T-helper 2 cell treated with Interferon-gamma antibody and Interleukin-4, amounts not matched to agents 5 μg/mL and 100 μg/mL, for 36 hours (primary cell): ENCODE measurements around the gene ST3GAL4.

ENCODE experiments used
- DNase-seq: peaks from one replicate; pipeline ENCODE4 v3.0.0; 2021; ENCODE audit warnings: low spot score
- H3K27ac Mint-ChIP-seq: one replicate; pipeline ENCODE4 v1.8.0; 2021; ENCODE audit warnings: mild to moderate bottlenecking, mixed read lengths
- H3K27me3 Mint-ChIP-seq: one replicate; pipeline ENCODE4 v1.8.0; 2021; ENCODE audit warnings: low read depth, mixed read lengths
- H3K36me3 Mint-ChIP-seq: one replicate; pipeline ENCODE4 v1.8.0; 2021; ENCODE audit warnings: low read depth, mixed read lengths
- H3K4me1 Mint-ChIP-seq: one replicate; pipeline ENCODE4 v1.8.0; 2021; ENCODE audit warnings: low read depth, mixed read lengths
- H3K4me3 Mint-ChIP-seq: one replicate; pipeline ENCODE4 v1.8.0; 2022; ENCODE audit warnings: mild to moderate bottlenecking, moderate library complexity, mixed read lengths
- H3K9me3 Mint-ChIP-seq: one replicate; pipeline ENCODE4 v1.8.0; 2021; ENCODE audit warnings: mixed read lengths

Gene ST3GAL4

GRCh38 chr11:126398721-126399120, 43.2 kb downstream of the ST3GAL4 start:
- DNase-seq, result no peak
- H3K4me1 Mint-ChIP-seq, result peaks cover 1% of the 10 kb centered on the region
- H3K27me3 Mint-ChIP-seq, result no peaks in the 10 kb centered on the region
- H3K27ac Mint-ChIP-seq, result no peak overlapping the region
- H3K36me3 Mint-ChIP-seq, result no peaks in the 10 kb centered on the region
- H3K4me3 Mint-ChIP-seq, result no peak overlapping the region
- H3K9me3 Mint-ChIP-seq, result no peaks in the 10 kb centered on the region

DNA sequence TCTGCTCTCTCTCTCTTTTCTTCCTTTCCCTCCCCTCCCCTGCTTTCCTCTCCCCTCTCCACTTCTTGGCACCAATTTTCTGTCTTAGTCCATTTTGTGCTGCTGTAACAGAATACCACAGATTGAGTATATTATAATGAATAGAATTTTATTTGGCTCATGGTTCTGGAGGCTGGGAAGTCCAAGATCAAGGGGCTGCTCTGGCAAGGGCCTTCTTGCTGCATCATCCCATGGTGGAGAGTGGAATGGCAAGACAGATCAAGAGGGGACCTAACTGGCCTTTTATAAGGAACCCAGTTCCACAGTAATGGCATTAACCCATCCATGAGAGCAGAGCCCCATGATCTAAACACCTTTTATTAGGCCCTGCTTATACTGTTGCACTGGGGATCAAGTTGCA, 44.5 kb downstream of the ST3GAL4 start:
- DNase-seq, result no peak
- Mint-ChIP-seq H3K27ac (no peak overlapping the region), H3K36me3 (no peaks in the 10 kb centered on the region), H3K4me3 (no peak overlapping the region), H3K27me3 (no peaks in the 10 kb centered on the region), H3K9me3 (no peaks in the 10 kb centered on the region), H3K4me1 (peaks cover 1% of the 10 kb centered on the region)

DNA sequence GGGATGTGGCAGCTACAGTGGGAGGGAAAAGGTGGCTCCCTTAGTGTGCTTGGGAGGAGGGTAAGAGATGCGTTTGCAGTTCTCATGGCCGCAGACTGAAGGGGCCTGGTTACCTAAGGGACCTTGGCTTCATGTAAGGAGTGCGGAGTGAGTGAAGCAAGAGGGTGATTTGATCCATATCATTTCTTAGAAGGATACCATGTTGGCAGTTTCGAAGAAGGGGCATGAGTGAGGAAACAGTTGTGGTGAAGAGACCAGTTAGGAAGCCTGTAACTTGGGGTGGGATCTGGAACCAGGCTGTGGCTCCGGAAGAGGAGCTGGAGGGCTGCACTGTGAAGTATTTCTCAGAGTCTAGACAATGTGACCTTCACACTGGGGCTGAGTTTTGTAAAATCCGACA, 45.0 kb downstream of the ST3GAL4 start:
- Mint-ChIP-seq H3K27me3 (no peaks in the 10 kb centered on the region), H3K27ac (no peak overlapping the region), H3K4me1 (peaks cover 1% of the 10 kb centered on the region), H3K9me3 (no peaks in the 10 kb centered on the region), H3K4me3 (no peak overlapping the region), H3K36me3 (no peaks in the 10 kb centered on the region)
- DNase-seq, result no peak

- no peak for DNase-seq
- Mint-ChIP-seq H3K4me1 (no peaks in the 10 kb centered on the region), H3K27me3 (no peaks in the 10 kb centered on the region), H3K27ac (no peak overlapping the region), H3K4me3 (no peak overlapping the region), H3K36me3 (no peaks in the 10 kb centered on the region), H3K9me3 (no peaks in the 10 kb centered on the region)
Observed at GRCh38 chr11:126403022-126403581, 47.6 kb downstream of the ST3GAL4 start.

GRCh38 chr11:126403658-126404057, 48.2 kb downstream of the ST3GAL4 start:
- Mint-ChIP-seq H3K27me3 (no peaks in the 10 kb centered on the region), H3K9me3 (no peaks in the 10 kb centered on the region), H3K36me3 (no peaks in the 10 kb centered on the region), H3K27ac (no peak overlapping the region), H3K4me1 (no peaks in the 10 kb centered on the region), H3K4me3 (no peak overlapping the region)
- no peak for DNase-seq

- H3K4me1 Mint-ChIP-seq, result no peaks in the 10 kb centered on the region
- H3K27ac Mint-ChIP-seq, result no peak overlapping the region
- no peak for DNase-seq
- H3K9me3 Mint-ChIP-seq, result no peaks in the 10 kb centered on the region
- no peak overlapping the region for H3K4me3 Mint-ChIP-seq
- no peaks in the 10 kb centered on the region for H3K27me3 Mint-ChIP-seq
- peaks cover 2% of the 10 kb centered on the region for H3K36me3 Mint-ChIP-seq
Observed at GRCh38 chr11:126404367-126404766, 48.9 kb downstream of the ST3GAL4 start.

- Mint-ChIP-seq H3K36me3 (peaks cover 3% of the 10 kb centered on the region), H3K9me3 (no peaks in the 10 kb centered on the region), H3K4me1 (no peaks in the 10 kb centered on the region), H3K27ac (no peak overlapping the region), H3K4me3 (no peak overlapping the region), H3K27me3 (no peaks in the 10 kb centered on the region)
- no peak for DNase-seq
Observed at GRCh38 chr11:126405374-126405773, 49.9 kb downstream of the ST3GAL4 start.

- H3K9me3 Mint-ChIP-seq, result no peaks in the 10 kb centered on the region
- H3K27me3 Mint-ChIP-seq, result no peaks in the 10 kb centered on the region
- H3K27ac Mint-ChIP-seq, result no peak overlapping the region
- H3K36me3 Mint-ChIP-seq, result peaks cover 3% of the 10 kb centered on the region
- H3K4me1 Mint-ChIP-seq, result no peaks in the 10 kb centered on the region
- no peak for DNase-seq
- H3K4me3 Mint-ChIP-seq, result no peak overlapping the region
Observed at GRCh38 chr11:126405906-126406305, 50.4 kb downstream of the ST3GAL4 start.

- Mint-ChIP-seq H3K4me3 (no peak overlapping the region), H3K4me1 (no peaks in the 10 kb centered on the region), H3K9me3 (no peaks in the 10 kb centered on the region), H3K36me3 (peaks cover 3% of the 10 kb centered on the region), H3K27me3 (no peaks in the 10 kb centered on the region), H3K27ac (no peak overlapping the region)
- no peak for DNase-seq
Observed at GRCh38 chr11:126406368-126406767, 50.9 kb downstream of the ST3GAL4 start.

GRCh38 chr11:126407101-126407521, 51.6 kb downstream of the ST3GAL4 start:
- Mint-ChIP-seq H3K9me3 (no peaks in the 10 kb centered on the region), H3K27me3 (no peaks in the 10 kb centered on the region), H3K27ac (no peak overlapping the region), H3K4me3 (no peak overlapping the region), H3K36me3 (peaks cover 3% of the 10 kb centered on the region), H3K4me1 (no peaks in the 10 kb centered on the region)
- no peak for DNase-seq

DNA sequence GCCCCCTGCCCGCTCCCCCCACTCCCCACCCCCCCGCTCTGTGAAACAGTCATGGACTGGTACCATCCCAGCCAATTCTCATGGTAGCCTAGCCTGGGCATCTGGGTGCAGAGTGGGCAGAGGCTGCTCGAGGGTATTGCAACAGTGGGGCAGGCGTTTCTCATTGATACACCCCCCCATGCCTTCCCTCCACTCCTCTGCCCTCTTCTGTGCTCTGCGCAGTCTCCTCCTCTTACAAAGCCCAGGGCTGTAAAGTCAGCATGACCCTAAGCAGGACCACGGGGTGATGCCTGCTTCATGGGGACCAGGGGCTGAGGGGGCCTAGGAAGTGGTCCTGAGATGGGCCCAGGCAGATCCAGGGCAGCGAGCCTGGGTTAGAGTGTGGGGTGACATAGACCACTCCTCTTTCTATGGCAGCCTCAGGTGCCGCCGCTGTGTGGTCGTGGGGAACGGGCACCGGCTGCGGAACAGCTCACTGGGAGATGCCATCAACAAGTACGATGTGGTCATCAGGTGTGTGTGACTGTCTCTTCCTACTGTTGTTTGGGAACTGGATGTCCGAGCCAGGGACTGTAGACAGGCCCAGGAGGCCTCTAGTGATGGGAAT, 52.3 kb downstream of the ST3GAL4 start:
- Mint-ChIP-seq H3K4me3 (no peak overlapping the region), H3K36me3 (peaks cover 3% of the 10 kb centered on the region), H3K9me3 (no peaks in the 10 kb centered on the region), H3K27ac (no peak overlapping the region), H3K4me1 (no peaks in the 10 kb centered on the region), H3K27me3 (no peaks in the 10 kb centered on the region)
- no peak for DNase-seq

- Mint-ChIP-seq H3K4me1 (no peaks in the 10 kb centered on the region), H3K27ac (no peak overlapping the region), H3K36me3 (peaks cover 3% of the 10 kb centered on the region), H3K9me3 (no peaks in the 10 kb centered on the region), H3K4me3 (no peak overlapping the region), H3K27me3 (no peaks in the 10 kb centered on the region)
- no peak for DNase-seq
Observed at GRCh38 chr11:126408496-126408895, 53.0 kb downstream of the ST3GAL4 start.

DNA sequence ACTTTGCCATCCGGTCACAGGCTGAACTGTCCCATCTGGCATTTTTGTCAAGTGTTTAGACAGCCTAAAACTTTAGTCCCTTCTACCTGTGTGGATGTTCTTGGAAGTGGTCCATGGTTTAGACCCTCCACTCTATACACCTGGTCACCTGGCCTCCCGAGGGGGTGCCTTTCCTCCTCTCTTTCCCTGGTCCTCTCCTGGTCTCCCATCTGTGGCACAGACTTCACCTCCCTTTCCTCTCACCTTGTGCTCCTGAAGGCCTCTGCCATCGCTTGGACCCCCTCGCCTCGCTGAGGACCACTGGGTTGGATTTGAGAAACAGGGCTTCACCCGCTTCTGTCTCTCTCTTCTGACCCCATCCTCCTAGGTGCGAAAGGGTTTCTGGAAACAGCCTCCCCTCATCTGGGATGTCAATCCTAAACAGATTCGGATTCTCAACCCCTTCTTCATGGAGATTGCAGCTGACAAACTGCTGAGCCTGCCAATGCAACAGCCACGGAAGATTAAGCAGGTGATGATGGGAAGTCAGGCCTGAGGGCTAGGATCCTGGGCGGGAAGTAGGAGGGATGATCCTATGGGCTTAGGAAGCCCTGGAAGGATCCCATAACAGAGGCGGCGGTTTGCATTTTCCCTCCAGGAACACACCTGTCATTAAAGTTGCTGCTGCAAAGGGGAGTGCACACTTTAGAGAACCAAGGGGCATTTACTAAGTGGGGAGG, 53.6 kb downstream of the ST3GAL4 start:
- peaks cover 3% of the 10 kb centered on the region for H3K36me3 Mint-ChIP-seq
- H3K4me1 Mint-ChIP-seq, result no peaks in the 10 kb centered on the region
- H3K4me3 Mint-ChIP-seq, result no peak overlapping the region
- DNase-seq, result no peak
- no peaks in the 10 kb centered on the region for H3K9me3 Mint-ChIP-seq
- H3K27ac Mint-ChIP-seq, result no peak overlapping the region
- H3K27me3 Mint-ChIP-seq, result no peaks in the 10 kb centered on the region

- no peak for DNase-seq
- Mint-ChIP-seq H3K4me1 (no peaks in the 10 kb centered on the region), H3K4me3 (no peak overlapping the region), H3K27ac (no peak overlapping the region), H3K27me3 (no peaks in the 10 kb centered on the region), H3K9me3 (no peaks in the 10 kb centered on the region), H3K36me3 (peaks cover 3% of the 10 kb centered on the region)
Observed at GRCh38 chr11:126409620-126409985, 54.1 kb downstream of the ST3GAL4 start.
